Keratinocyte (primary cell): ENCODE measurements around the gene MLLT6. TPM values are rescaled to one million over a fixed set of nuclear protein-coding genes. Genes with fewer than 3 reads are reported as not detected.

Experiments
- DNase-seq: peaks from one replicate; pipeline ENCODE4 v3.0.0-alpha.2; 2011; ENCODE audit warnings: low read depth, missing footprints, low spot score
- FAIRE-seq: peaks from 2 replicates; lab custom pipeline; 2011; peaks lifted over from hg19 to GRCh38; lab: Jason Lieb, UNC
- H2AFZ ChIP-seq: 2 replicates; pipeline ENCODE4 v1.6.0; 2012; ENCODE audit warnings: low read length, control low read depth, inconsistent platforms; ENCODE audit not compliant: control insufficient read depth
- H3K27ac ChIP-seq: 2 replicates; pipeline ENCODE4 v1.5.1; 2011; ENCODE audit warnings: low read length; ENCODE audit not compliant: control insufficient read depth, insufficient read depth
- H3K27me3 ChIP-seq: 3 replicates; pipeline ENCODE4 v1.6.0; 2011; ENCODE audit warnings: low read length; ENCODE audit not compliant: control insufficient read depth, insufficient read depth; ENCODE audit errors: extremely low read depth
- H3K36me3 ChIP-seq, 2 experiments: 2 replicates in 1 of 2; 3 replicates in 1 of 2; pipeline ENCODE4 v1.5.1; 2011; ENCODE audit warnings: low read length in 2 of 2, mild to moderate bottlenecking in 1 of 2; ENCODE audit not compliant: control insufficient read depth in 2 of 2, insufficient read depth in 2 of 2; ENCODE audit errors: extremely low read depth in 1 of 2
- H3K4me1 ChIP-seq: 3 replicates; pipeline ENCODE4 v1.5.1; 2011; ENCODE audit warnings: low read length; ENCODE audit not compliant: control insufficient read depth, insufficient read depth; ENCODE audit errors: extremely low read depth
- H3K4me2 ChIP-seq: 3 replicates; pipeline ENCODE4 v1.6.0; 2011; ENCODE audit warnings: low read depth, low read length; ENCODE audit not compliant: control insufficient read depth, insufficient read depth; ENCODE audit errors: extremely low read depth
- H3K4me3 ChIP-seq, 3 experiments: fragments of 200-600 bp in 1 of 3; sonication (generic) in 1 of 3; 2 replicates in 2 of 3; 3 replicates in 1 of 3; pipeline ENCODE4 v1.5.1; 2011 to 2016; ENCODE audit warnings: low read length in 3 of 3, mild to moderate bottlenecking in 3 of 3, control low read depth in 2 of 3, inconsistent platforms in 1 of 3, low read depth in 1 of 3, mixed read lengths in 1 of 3, mixed run types in 1 of 3, moderate library complexity in 1 of 3; ENCODE audit not compliant: control insufficient read depth in 2 of 3, insufficient read depth in 2 of 3; ENCODE audit errors: extremely low read depth in 1 of 3
- H3K79me2 ChIP-seq: 2 replicates; pipeline ENCODE4 v1.6.0; 2012; ENCODE audit warnings: low read length; ENCODE audit not compliant: control insufficient read depth, insufficient read depth
- H3K9ac ChIP-seq: 3 replicates; pipeline ENCODE4 v1.6.0; 2011; ENCODE audit warnings: low read length; ENCODE audit not compliant: control insufficient read depth, insufficient read depth; ENCODE audit errors: extremely low read depth
- H3K9me1 ChIP-seq: 3 replicates; pipeline ENCODE4 v1.6.0; 2011; ENCODE audit warnings: low read length; ENCODE audit not compliant: control insufficient read depth, insufficient read depth; ENCODE audit errors: extremely low read depth
- H3K9me3 ChIP-seq: 2 replicates; pipeline ENCODE4 v1.5.1; 2012; ENCODE audit warnings: low read depth, low read length; ENCODE audit not compliant: control insufficient read depth
- H4K20me1 ChIP-seq: 3 replicates; pipeline ENCODE4 v1.6.0; 2011; ENCODE audit warnings: low read length; ENCODE audit not compliant: control insufficient read depth, insufficient read depth; ENCODE audit errors: extremely low read depth
- EZH2 ChIP-seq: IDR thresholded peaks from one replicate; pipeline ENCODE4 v1.6.1; 2012; ENCODE audit warnings: inconsistent platforms, mild to moderate bottlenecking, low read length, moderate library complexity
- dilution Hi-C: fragments of 300-500 bp; cut with MboI; formaldehyde crosslinking; loops from one replicate; pipeline ENCODE4 v1.7.0; 2020; ENCODE audit warnings: low sequenced_read_pairs; ENCODE audit not compliant: extremely low pct_ligation_motif_present
- polyA plus RNA-seq, 5 experiments: library from polyadenylated mRNA; depleted of rRNA in 3 of 5; stranded (reverse) in 3 of 5; stranded (forward) in 1 of 5; unstranded in 1 of 5; fragments of >200 nt; gene quantifications; 1 replicate in 1 of 5; 2 replicates in 3 of 5; 3 replicates in 1 of 5; pipeline versions ENCODE4 v1.2.1 to v1.2.3, GENCODE V29; 2011 to 2012; ENCODE audit warnings: missing spikeins in 2 of 5, low read depth in 1 of 5, low replicate concordance in 1 of 5
- TF ChIP-seq, protein P1 (sequence below), 3 experiments: IDR thresholded peaks in 1 of 3; conservative IDR thresholded peaks in 1 of 3; optimal IDR thresholded peaks in 1 of 3; 2 replicates in 2 of 3; 3 replicates in 1 of 3; pipeline versions ENCODE3 to v1.5.1; 2011; ENCODE audit warnings: low read length in 3 of 3, mild to moderate bottlenecking in 3 of 3, moderate library complexity in 2 of 3, control low read depth in 1 of 3, inconsistent platforms in 1 of 3; ENCODE audit not compliant: insufficient read depth in 2 of 3; ENCODE audit errors: extremely low read depth in 1 of 3

Gene MLLT6
- polyA plus RNA-seq, 1 donor (not counting 4 experiments of a cell fraction or from before 2014, with no cell fraction given): 17.4 TPM

DNA sequence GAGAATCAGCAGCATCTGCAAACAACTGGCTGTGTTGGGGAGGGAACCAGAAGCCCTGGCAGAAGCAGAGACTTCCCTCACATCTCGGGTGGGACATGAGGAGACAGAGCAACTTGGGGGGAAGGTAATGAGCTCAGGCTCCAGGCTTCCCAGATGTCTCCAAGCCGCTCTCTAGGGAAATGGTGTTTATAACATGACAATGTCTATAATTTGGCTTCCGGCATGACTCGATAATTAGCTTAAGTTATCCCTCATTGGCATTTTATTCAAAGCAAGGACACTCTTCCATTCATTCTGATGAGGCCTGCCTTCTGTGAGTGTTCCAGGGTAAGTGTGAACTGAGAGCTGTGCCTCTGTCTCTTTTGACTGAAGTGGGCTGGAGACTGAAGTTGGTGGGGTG is 14.7 kb upstream of the MLLT6 start:
- DNase-seq (no peak), FAIRE-seq (no peak)
- Histone ChIP-seq H3K4me1 (no peaks in the 10 kb centered on the region), H3K9me3 (no peaks in the 10 kb centered on the region), H3K27ac (no peak overlapping the region), H3K27me3 (peaks cover 3% of the 10 kb centered on the region), H3K9me1 (no peaks in the 10 kb centered on the region), H3K4me2 (no peak overlapping the region), H2AFZ (no peak overlapping the region), H3K79me2 (no peaks in the 10 kb centered on the region), H3K36me3 (no peaks in the 10 kb centered on the region), H4K20me1 (no peaks in the 10 kb centered on the region), H3K4me3 (no peak overlapping the region), H3K9ac (no peak overlapping the region)
- dilution Hi-C loops: no loop called here
- no peak for TF ChIP-seq EZH2
- TF ChIP-seq, protein P1, sequence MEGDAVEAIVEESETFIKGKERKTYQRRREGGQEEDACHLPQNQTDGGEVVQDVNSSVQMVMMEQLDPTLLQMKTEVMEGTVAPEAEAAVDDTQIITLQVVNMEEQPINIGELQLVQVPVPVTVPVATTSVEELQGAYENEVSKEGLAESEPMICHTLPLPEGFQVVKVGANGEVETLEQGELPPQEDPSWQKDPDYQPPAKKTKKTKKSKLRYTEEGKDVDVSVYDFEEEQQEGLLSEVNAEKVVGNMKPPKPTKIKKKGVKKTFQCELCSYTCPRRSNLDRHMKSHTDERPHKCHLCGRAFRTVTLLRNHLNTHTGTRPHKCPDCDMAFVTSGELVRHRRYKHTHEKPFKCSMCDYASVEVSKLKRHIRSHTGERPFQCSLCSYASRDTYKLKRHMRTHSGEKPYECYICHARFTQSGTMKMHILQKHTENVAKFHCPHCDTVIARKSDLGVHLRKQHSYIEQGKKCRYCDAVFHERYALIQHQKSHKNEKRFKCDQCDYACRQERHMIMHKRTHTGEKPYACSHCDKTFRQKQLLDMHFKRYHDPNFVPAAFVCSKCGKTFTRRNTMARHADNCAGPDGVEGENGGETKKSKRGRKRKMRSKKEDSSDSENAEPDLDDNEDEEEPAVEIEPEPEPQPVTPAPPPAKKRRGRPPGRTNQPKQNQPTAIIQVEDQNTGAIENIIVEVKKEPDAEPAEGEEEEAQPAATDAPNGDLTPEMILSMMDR (optimal IDR thresholded peaks at IDR 0.05 in 1 of 3, IDR thresholded peaks at IDR 0.05 in 1 of 3, conservative IDR thresholded peaks at IDR 0.05 in 1 of 3; ENCODE audit: extremely low read depth in 1 of 3, insufficient read depth in 2 of 3, low read length in 3 of 3): no peak

DNA sequence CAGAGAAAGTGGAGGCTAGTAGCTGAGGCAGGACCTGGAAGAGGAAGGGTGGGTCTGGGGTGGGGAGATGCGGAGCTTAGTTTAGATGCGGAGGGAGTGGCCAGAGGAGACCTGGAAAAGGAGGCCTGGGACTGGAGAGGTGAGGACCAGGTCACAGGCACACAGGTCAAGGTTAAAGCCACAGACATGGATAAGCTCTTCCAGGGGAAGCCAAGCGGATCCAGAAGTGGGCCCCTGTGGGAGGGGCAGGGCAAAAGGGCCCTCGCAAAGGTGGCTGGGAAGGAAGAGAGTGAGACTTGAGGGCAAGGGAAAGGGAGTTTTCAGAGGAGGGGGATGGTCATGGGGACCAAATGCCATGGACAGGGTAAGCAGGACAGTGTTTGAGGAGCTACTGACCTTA is 13.9 kb upstream of the MLLT6 start:
- Histone ChIP-seq H3K27me3 (no peaks in the 10 kb centered on the region), H3K79me2 (no peaks in the 10 kb centered on the region), H3K4me1 (no peaks in the 10 kb centered on the region), H3K9me1 (no peaks in the 10 kb centered on the region), H3K4me2 (no peak overlapping the region), H3K9ac (no peak overlapping the region), H4K20me1 (no peaks in the 10 kb centered on the region), H3K9me3 (no peaks in the 10 kb centered on the region), H3K36me3 (no peaks in the 10 kb centered on the region), H3K4me3 (no peak overlapping the region), H2AFZ (no peak overlapping the region), H3K27ac (no peak overlapping the region)
- TF ChIP-seq, protein P1 (optimal IDR thresholded peaks at IDR 0.05 in 1 of 3, IDR thresholded peaks at IDR 0.05 in 1 of 3, conservative IDR thresholded peaks at IDR 0.05 in 1 of 3; ENCODE audit: extremely low read depth in 1 of 3, insufficient read depth in 2 of 3, low read length in 3 of 3): no peak
- TF ChIP-seq EZH2: no peak
- FAIRE-seq (no peak), DNase-seq (no peak)
- dilution Hi-C loops: no loop called here
